K562 (cell line): ENCODE results near the gene TMEM50B. TPM values are rescaled to one million over a fixed set of nuclear protein-coding genes. Genes with fewer than 3 reads are reported as not detected.
A peak's percentile ranks its signal among the peaks of the same experiment; 100 is the strongest.

Experiments
- ATAC-seq: fragments of 200-7000 bp; cut with Tn5 transposase; 3 replicates; pipeline ENCODE4 v1.9.1; 2020; ENCODE audit warnings: moderate library complexity
- BruUV-seq: library from RNA; stranded (reverse); fragments of 400-500 nt; replicated peaks from 2 replicates; lab custom pipeline; 2021; lab: Mats Ljungman, UMichigan
- CTCF ChIA-PET: fragments of 300-600 bp; formaldehyde crosslinking; extraction: SDS; loops from one replicate; lab custom pipeline; 2021; ENCODE audit warnings: low intra/inter-chr PET ratio; lab: Yijun Ruan, JAX
- POLR2A ChIA-PET: fragments of 300-600, 350-650 bp; sonication (Branson Sonifier 250); formaldehyde crosslinking; extraction: SDS; loops from one replicate; lab custom pipeline; 2021; ENCODE audit warnings: antibody characterized with exemption, inconsistent platforms; lab: Yijun Ruan, JAX
- DNase-seq, 4 experiments: peaks; one replicate each; pipeline versions ENCODE4 v3.0.0 to v3.0.0-alpha.2; 2011 to 2018; ENCODE audit warnings: low spot score in 3 of 4, mixed read lengths in 3 of 4; ENCODE audit errors: extremely low read depth in 1 of 4
- FAIRE-seq: peaks from 2 replicates; lab custom pipeline; 2011; peaks lifted over from hg19 to GRCh38; lab: Jason Lieb, UNC
- H2AFZ ChIP-seq: 2 replicates; pipeline ENCODE4 v1.6.0; 2011; ENCODE audit warnings: low read depth, low read length, control low read depth, inconsistent platforms
- H3K27ac ChIP-seq: fragments of 200-600 bp; 3 replicates; pipeline ENCODE4 v1.8.0; 2011; ENCODE audit warnings: low read depth, mild to moderate bottlenecking, control low read depth, inconsistent platforms, low read length, moderate library complexity, mixed read lengths; ENCODE audit errors: extremely low read depth
- H3K27me3 ChIP-seq, 2 experiments: fragments of 300-600 bp in 1 of 2; 2 replicates in 1 of 2; 3 replicates in 1 of 2; pipeline versions ENCODE4 v1.6.0 to v1.8.0; 2011; ENCODE audit warnings: inconsistent platforms in 2 of 2, low read length in 2 of 2, mild to moderate bottlenecking in 1 of 2, mixed read lengths in 1 of 2, moderate library complexity in 1 of 2; ENCODE audit not compliant: control insufficient read depth in 2 of 2, insufficient read depth in 2 of 2
- H3K36me3 ChIP-seq: fragments of 300-600 bp; 3 replicates; pipeline ENCODE4 v1.8.0; 2011; ENCODE audit warnings: mild to moderate bottlenecking, low read length, inconsistent platforms; ENCODE audit not compliant: control insufficient read depth, insufficient read depth
- H3K4me1 ChIP-seq, 2 experiments: fragments of 200-600 bp in 1 of 2; replicated peaks in 1 of 2; 2 replicates in 1 of 2; 3 replicates in 1 of 2; pipeline versions ENCODE4 v1.5.1 to v1.8.0; 2011; ENCODE audit warnings: inconsistent platforms in 2 of 2, low read length in 2 of 2, mild to moderate bottlenecking in 1 of 2, mixed read lengths in 1 of 2, moderate library complexity in 1 of 2; ENCODE audit not compliant: control insufficient read depth in 2 of 2, insufficient read depth in 2 of 2
- H3K4me2 ChIP-seq: 2 replicates; pipeline ENCODE4 v1.6.1; 2011; ENCODE audit warnings: low read length, control low read depth, inconsistent platforms, mixed read lengths; ENCODE audit not compliant: insufficient read depth
- H3K4me3 ChIP-seq: fragments of 200-600 bp; sonication (generic), shearing (Covaris generic); 2 replicates; pipeline ENCODE4 v1.5.1; 2016; ENCODE audit warnings: control low read depth, inconsistent platforms
- H3K79me2 ChIP-seq: fragments of 200-600 bp; 3 replicates; pipeline ENCODE4 v1.8.0; 2011; ENCODE audit warnings: low read length, inconsistent platforms; ENCODE audit not compliant: control insufficient read depth, insufficient read depth
- H3K9ac ChIP-seq, 2 experiments: 2 replicates each; pipeline versions ENCODE4 v1.6.0 to v1.6.1; 2011; ENCODE audit warnings: low read depth in 2 of 2, low read length in 2 of 2, control low read depth in 1 of 2, inconsistent platforms in 1 of 2, mild to moderate bottlenecking in 1 of 2, mixed read lengths in 1 of 2; ENCODE audit not compliant: insufficient read depth in 1 of 2
- H3K9me1 ChIP-seq: one replicate; pipeline ENCODE4 v1.6.0; 2011; ENCODE audit warnings: inconsistent platforms, mild to moderate bottlenecking, low read length, moderate library complexity; ENCODE audit not compliant: control insufficient read depth, insufficient read depth
- H3K9me3 ChIP-seq: replicated peaks from 2 replicates; pipeline ENCODE4 v1.5.1; 2011; ENCODE audit warnings: low read depth, low read length, inconsistent platforms; ENCODE audit not compliant: control insufficient read depth, insufficient read depth
- H4K20me1 ChIP-seq: replicated peaks from 2 replicates; pipeline ENCODE4 v1.6.1; 2011; ENCODE audit warnings: low read length, inconsistent platforms, mixed read lengths; ENCODE audit not compliant: control insufficient read depth, insufficient read depth
- EP400 ChIP-seq: fragments of 450-650 bp; IDR thresholded peaks from 2 replicates; pipeline ENCODE4 v1.6.1; 2017; ENCODE audit warnings: antibody characterized with exemption, mild to moderate bottlenecking, moderate library complexity
- FOXA1 ChIP-seq: fragments of 450-650 bp; IDR thresholded peaks from 2 replicates; pipeline ENCODE4 v1.6.1; 2016; ENCODE audit warnings: mild to moderate bottlenecking, borderline replicate concordance
- NKRF ChIP-seq: fragments of 450-650 bp; IDR thresholded peaks from 2 replicates; pipeline ENCODE4 v1.6.1; 2016; ENCODE audit warnings: borderline replicate concordance
- SMAD1 ChIP-seq: fragments of 150-350 bp; IDR thresholded peaks from 2 replicates; pipeline ENCODE4 v1.6.1; 2014; ENCODE audit warnings: low read length, low read depth; ENCODE audit not compliant: partially characterized antibody
- ZNF584 ChIP-seq: fragments of 200-800 bp; sonication (Bioruptor generic); IDR thresholded peaks from 2 replicates; pipeline ENCODE4 v1.6.1; 2016; ENCODE audit warnings: low read depth, mild to moderate bottlenecking, missing genetic modification characterization, missing compliant biosample characterization
- WGBS: fragments of 100-300 bp; shearing (Covaris generic); methylation state at CpG from one replicate; pipeline ENCODE4 v1.1.6; 2016; ENCODE audit warnings: low coverage, mixed read lengths; ENCODE audit not compliant: insufficient coverage; ENCODE audit errors: missing lambda C conversion rate; 5-methylcytosine and 5-hydroxymethylcytosine counted together
- in situ Hi-C: fragments of 300-500 bp; cut with MboI; formaldehyde crosslinking; loops from 4 replicates; pipeline ENCODE4 v1.15.0; 2018; ENCODE audit warnings: inconsistent platforms, mixed read lengths
- intact Hi-C: fragments of 100-400 bp; cut with micrococcal nuclease; formaldehyde crosslinking; loops from 2 replicates; pipeline ENCODE4 v1.14.2; 2022
- polyA plus RNA-seq, 8 experiments: library from polyadenylated mRNA; depleted of rRNA in 4 of 8; stranded (reverse) in 5 of 8; unstranded in 3 of 8; fragments of >200 nt; fragmentation: Nextera tagmentation in 2 of 8; fragmentation: Illumina TruSeq in 1 of 8; extraction: Ambion mirVana in 2 of 8; extraction: Trizol in 1 of 8; gene quantifications; 2 replicates each; pipeline versions ENCODE4 v1.2.1 to v1.2.3, GENCODE V29; 2011 to 2014; ENCODE audit warnings: inconsistent platforms in 1 of 8, missing spikeins in 1 of 8
- total RNA-seq, 7 experiments: library from RNA; depleted of rRNA in 6 of 7; stranded (reverse); fragments of >200 nt in 6 of 7; fragmentation: Illumina TruSeq in 2 of 7; extraction: Trizol in 2 of 7; gene quantifications; 2 replicates each; pipeline versions ENCODE4 v1.2.1 to v1.2.3, GENCODE V29; 2011 to 2021; ENCODE audit warnings: low replicate concordance in 1 of 7

Gene TMEM50B
- total and polyA plus RNA-seq, 9 of the 15 experiments (the other 6 are each of a cell fraction or from before 2014, with no cell fraction given): 20.5 to 64.6 (median 28.9) TPM

GRCh38 chr21:33496345-33496744 lies 16.6 kb upstream of the TMEM50B start:
- Histone ChIP-seq H3K9ac (no peak overlapping the region; a peak in 1 of 4 replicates), H3K9me3 (no peaks in the 10 kb centered on the region), H3K4me1 (peaks cover 0 to 8% of the 10 kb centered on the region in 2 experiments; a peak in 3 of 5 replicates), H3K27me3 (no peaks in the 10 kb centered on the region), H3K4me3 (no peak overlapping the region), H3K36me3 (no peaks in the 10 kb centered on the region), H3K79me2 (no peaks in the 10 kb centered on the region), H2AFZ (peak overlapping the region; percentile 53), H3K4me2 (no peak overlapping the region), H4K20me1 (no peaks in the 10 kb centered on the region), H3K9me1 (no peaks in the 10 kb centered on the region), H3K27ac (no peak overlapping the region)
- BruUV-seq: no TSS peak
- ChIA-PET CTCF (no interaction called here), POLR2A (interaction anchor here (0.9 to 1.3 kb wide), 2 partner anchors 10 to 14 kb away, joined by 3 to 6 read pairs; no protein-coding TSS in a partner anchor)
- 26% methylated on average over 7 of the region's 7 CpGs for WGBS
- TF ChIP-seq FOXA1: no peak
- TF ChIP-seq EP400: no peak
- in situ Hi-C loops (no loop called here), intact Hi-C loops (no loop called here)
- DNase-seq: peak in 1 of 4 experiments; percentile 28
- FAIRE-seq: no peak
- ATAC-seq: peak; percentile 23; the same call in 2 of the 3 replicates

- BruUV-seq: no TSS peak
- Histone ChIP-seq H3K27ac (no peak overlapping the region), H2AFZ (peak overlapping the region; percentile 53), H3K36me3 (no peaks in the 10 kb centered on the region), H3K4me3 (no peak overlapping the region), H3K9me3 (no peaks in the 10 kb centered on the region), H3K4me2 (no peak overlapping the region), H3K4me1 (peaks cover 0 to 10% of the 10 kb centered on the region in 2 experiments; a peak in 3 of 5 replicates), H3K27me3 (no peaks in the 10 kb centered on the region), H3K9ac (peak overlapping the region in 1 of 2 experiments; percentile 4; a peak in 1 of 4 replicates), H3K79me2 (no peaks in the 10 kb centered on the region), H4K20me1 (no peaks in the 10 kb centered on the region), H3K9me1 (no peaks in the 10 kb centered on the region)
- POLR2A ChIA-PET: interaction anchor here (0.9 to 1.7 kb wide), 4 partner anchors 11 to 54 kb away, joined by 3 to 6 read pairs (median 4); partner anchors contain the start of gene TMEM50B
- peak; percentile 17 for ATAC-seq
- intact Hi-C loops (no loop called here), in situ Hi-C loops (no loop called here)
- FAIRE-seq: no peak
- CTCF ChIA-PET: no interaction called here
- DNase-seq: peak in 1 of 4 experiments; percentile 25
- WGBS: 10% methylated on average over 4 of the region's 4 CpGs
- no peak for TF ChIP-seq ZNF584
- TF ChIP-seq SMAD1: no peak
- no peak for TF ChIP-seq NKRF
These were observed 16.0 kb upstream of the TMEM50B start for GRCh38 chr21:33495743-33496142.
